Right lobe of liver (tissue), 6 donors: ENCODE data around the gene INPP5A. TPM values are rescaled to one million over a fixed set of nuclear protein-coding genes. Genes with fewer than 3 reads are reported as not detected.

Experiments
- ATAC-seq, 4 donors: fragments of 200-7000 bp; cut with Tn5 transposase; one replicate each; pipeline ENCODE4 v1.9.1; 2020; ENCODE audit warnings: mild to moderate bottlenecking in 4 of 4, moderate library complexity in 4 of 4
- DNase-seq, 3 donors: peaks; one replicate each; pipeline ENCODE4 v3.0.0-alpha.2; 2020
- H3K27ac ChIP-seq, 3 donors: fragments of 200-600 bp; one replicate each; pipeline ENCODE4 v1.8.0; 2022
- H3K27me3 ChIP-seq, 2 donors: fragments of 200-600 bp; one replicate each; pipeline ENCODE4 v1.8.0; 2022
- H3K36me3 ChIP-seq, 4 donors: fragments of 200-600 bp; sonication (generic) in 1 of 4; one replicate each; pipeline versions ENCODE4 v1.5.1 to v1.8.0; 2017 to 2022; ENCODE audit warnings: control low read depth in 1 of 4
- H3K4me1 ChIP-seq, 4 donors: fragments of 200-600 bp; sonication (generic) in 1 of 4; one replicate each; pipeline versions ENCODE4 v1.5.1 to v1.8.0; 2017 to 2022; ENCODE audit warnings: control low read depth in 1 of 4
- H3K4me3 ChIP-seq, 3 donors: fragments of 200-600 bp; one replicate each; pipeline ENCODE4 v1.8.0; 2022
- H3K9me3 ChIP-seq, 4 donors: fragments of 200-600 bp; sonication (generic) in 1 of 4; one replicate each; pipeline versions ENCODE4 v1.5.1 to v1.8.0; 2017 to 2022; ENCODE audit warnings: control low read depth in 1 of 4
- CTCF ChIP-seq, 4 donors: fragments of 200-600 bp in 3 of 4; fragments of 450-650 bp in 1 of 4; IDR thresholded peaks; one replicate each; pipeline versions ENCODE4 v1.5.1 to v1.8.0; 2016 to 2022; ENCODE audit warnings: antibody characterized with exemption in 4 of 4, mild to moderate bottlenecking in 2 of 4
- POLR2A ChIP-seq: fragments of 450-650 bp; IDR thresholded peaks from one replicate; pipeline ENCODE4 v1.6.1; 2017; ENCODE audit warnings: antibody characterized with exemption, mild to moderate bottlenecking
- WGBS: methylation state at CpG from one replicate; pipeline ENCODE4 v1.1.6; 2018; ENCODE audit warnings: low coverage, low lambda C conversion rate; ENCODE audit not compliant: insufficient coverage; ENCODE audit errors: missing lambda C conversion rate; 5-methylcytosine and 5-hydroxymethylcytosine counted together
- intact Hi-C, 2 donors: fragments of 100-400 bp; cut with DNase I; formaldehyde crosslinking; loops; one replicate each; pipeline versions ENCODE4 v1.11.2 to v1.14.1; 2022
- total RNA-seq, 6 experiments: library from RNA; depleted of rRNA in 2 of 6; stranded (reverse); fragments of >200 nt in 2 of 6; fragmentation: NEBNext Ultra II Directional in 3 of 6; extraction: Animal tissue kit (Norgen Biotek cat#: 25700) in 3 of 6; gene quantifications; one replicate each; pipeline versions ENCODE4 v1.1.0 to v1.2.4, GENCODE V29; 2016 to 2023
- donor health status: DM: no; HTN: yes; CAD: no.
- donor health status: DM: no; HTN: no; CAD: no.
- donor health status: DM: no; HTN: no; CAD: no.
- donor health status: DM: no; HTN: yes; CAD: no.
- donor health status: DM: no; HTN: yes; CAD: no.

Gene INPP5A
- total RNA-seq, 6 experiments from 2014 or later, result 12.5 to 24.6 (median 16.9) TPM

GRCh38 chr10:132564690-132565089 is 27.1 kb downstream of the INPP5A start:
- Histone ChIP-seq H3K4me1 (no peaks in the 10 kb centered on the region), H3K27me3 (no peaks in the 10 kb centered on the region), H3K36me3 (no peaks in the 10 kb centered on the region), H3K27ac (no peak overlapping the region), H3K4me3 (no peak overlapping the region), H3K9me3 (no peaks in the 10 kb centered on the region)
- TF ChIP-seq CTCF (IDR thresholded peaks at IDR 0.05) (no peak), POLR2A (no peak)
- no peak for ATAC-seq
- no peak for DNase-seq
- intact Hi-C loops, result no loop called here
- WGBS, result 88% methylated on average over 4 of the region's 11 CpGs

- DNase-seq, result no peak
- no peaks in the 10 kb centered on the region for H3K4me1 ChIP-seq
- H3K27ac ChIP-seq, result no peak overlapping the region
- no peaks in the 10 kb centered on the region for H3K9me3 ChIP-seq
- no peaks in the 10 kb centered on the region for H3K27me3 ChIP-seq
- WGBS, result 95% methylated on average over 11 of the region's 12 CpGs
- H3K4me3 ChIP-seq, result no peak overlapping the region
- ATAC-seq, result no peak
- TF ChIP-seq CTCF (IDR thresholded peaks at IDR 0.05) (no peak), POLR2A (no peak)
- no peaks in the 10 kb centered on the region for H3K36me3 ChIP-seq
- intact Hi-C loops, result no loop called here
Observed at GRCh38 chr10:132565516-132566209, 28.1 kb downstream of the INPP5A start.

- no peaks in the 10 kb centered on the region for H3K27me3 ChIP-seq
- no peak overlapping the region for H3K27ac ChIP-seq
- H3K9me3 ChIP-seq, result no peaks in the 10 kb centered on the region
- no peak for DNase-seq
- 79% methylated on average over 6 of the region's 6 CpGs for WGBS
- intact Hi-C loops, result no loop called here
- H3K4me3 ChIP-seq, result no peak overlapping the region
- no peak for TF ChIP-seq CTCF (IDR thresholded peaks at IDR 0.05)
- TF ChIP-seq POLR2A, result no peak
- ATAC-seq, result no peak
- H3K4me1 ChIP-seq, result no peaks in the 10 kb centered on the region
- H3K36me3 ChIP-seq, result no peaks in the 10 kb centered on the region
Observed at GRCh38 chr10:132566892-132567291, 29.3 kb downstream of the INPP5A start.

GRCh38 chr10:132570265-132570664 is 32.7 kb downstream of the INPP5A start:
- Histone ChIP-seq H3K4me3 (no peak overlapping the region), H3K4me1 (peaks cover 0 to 9% (median 2%) of the 10 kb centered on the region in 4 donors), H3K27me3 (no peaks in the 10 kb centered on the region), H3K36me3 (no peaks in the 10 kb centered on the region), H3K9me3 (no peaks in the 10 kb centered on the region), H3K27ac (no peak overlapping the region)
- intact Hi-C loops, result no loop called here
- WGBS, result 86% methylated on average over 7 of the region's 10 CpGs
- TF ChIP-seq CTCF (IDR thresholded peaks at IDR 0.05), result no peak
- TF ChIP-seq POLR2A, result no peak
- ATAC-seq (no peak), DNase-seq (no peak)
